IMR-90 (cell line): ENCODE results near the gene PSMD4.

ENCODE experiments used
- BHLHE40 ChIP-seq: fragments of 150-350 bp; IDR thresholded peaks from 2 replicates; pipeline ENCODE4 v1.6.1; 2016; ENCODE audit warnings: mild to moderate bottlenecking, low read depth, low read length
- CEBPB ChIP-seq: IDR thresholded peaks from 2 replicates; pipeline ENCODE4 v1.6.1; 2012; ENCODE audit warnings: low read depth, low read length, improper control_type of control experiment
- CHD1 ChIP-seq: IDR thresholded peaks from 2 replicates; pipeline ENCODE4 v1.6.1; 2012; ENCODE audit warnings: low read depth, low read length, improper control_type of control experiment
- MAFK ChIP-seq: IDR thresholded peaks from 2 replicates; pipeline ENCODE4 v1.6.1; 2012; ENCODE audit warnings: low read depth, low read length, improper control_type of control experiment
- MAZ ChIP-seq: IDR thresholded peaks from 2 replicates; pipeline ENCODE4 v1.6.1; 2012; ENCODE audit warnings: low read depth, mild to moderate bottlenecking, low read length, improper control_type of control experiment, moderate library complexity, borderline replicate concordance
- MXI1 ChIP-seq: IDR thresholded peaks from 2 replicates; pipeline ENCODE4 v1.6.1; 2012; ENCODE audit warnings: low read depth, mild to moderate bottlenecking, low read length, moderate library complexity, borderline replicate concordance
- POLR2A ChIP-seq: IDR thresholded peaks from 2 replicates; pipeline ENCODE4 v1.6.1; 2012; ENCODE audit warnings: mild to moderate bottlenecking, low read depth, low read length
- RAD21 ChIP-seq: IDR thresholded peaks from 2 replicates; pipeline ENCODE4 v1.6.1; 2012; ENCODE audit warnings: low read length, improper control_type of control experiment
- RCOR1 ChIP-seq: IDR thresholded peaks from 2 replicates; pipeline ENCODE4 v1.6.1; 2012; ENCODE audit warnings: mild to moderate bottlenecking, low read length, improper control_type of control experiment; ENCODE audit not compliant: insufficient replicate concordance
- RFX5 ChIP-seq: IDR thresholded peaks from 2 replicates; pipeline ENCODE4 v1.8.0; 2012; ENCODE audit warnings: low read depth, mild to moderate bottlenecking, low read length, moderate library complexity
- SMC3 ChIP-seq: fragments of 150-350 bp; IDR thresholded peaks from 2 replicates; pipeline ENCODE4 v1.6.1; 2016; ENCODE audit warnings: low read depth, mild to moderate bottlenecking, antibody characterized with exemption, low read length, moderate library complexity
- TF ChIP-seq, protein P1 (sequence below): conservative IDR thresholded peaks from 2 replicates; pipeline ENCODE4 v1.5.1; 2012; ENCODE audit warnings: mild to moderate bottlenecking, low read depth, low read length, improper control_type of control experiment
- TF ChIP-seq, protein P2 (sequence below): fragments of 150-350 bp; IDR thresholded peaks from 2 replicates; pipeline ENCODE4 v1.6.1; 2016; ENCODE audit warnings: low read depth, mild to moderate bottlenecking, low read length, moderate library complexity, borderline replicate concordance
- TF ChIP-seq, protein P3 (sequence below): fragments of 150-350 bp; IDR thresholded peaks from 2 replicates; pipeline ENCODE4 v1.6.1; 2017; ENCODE audit warnings: mild to moderate bottlenecking, antibody characterized with exemption, low read length, low read depth

DNA sequence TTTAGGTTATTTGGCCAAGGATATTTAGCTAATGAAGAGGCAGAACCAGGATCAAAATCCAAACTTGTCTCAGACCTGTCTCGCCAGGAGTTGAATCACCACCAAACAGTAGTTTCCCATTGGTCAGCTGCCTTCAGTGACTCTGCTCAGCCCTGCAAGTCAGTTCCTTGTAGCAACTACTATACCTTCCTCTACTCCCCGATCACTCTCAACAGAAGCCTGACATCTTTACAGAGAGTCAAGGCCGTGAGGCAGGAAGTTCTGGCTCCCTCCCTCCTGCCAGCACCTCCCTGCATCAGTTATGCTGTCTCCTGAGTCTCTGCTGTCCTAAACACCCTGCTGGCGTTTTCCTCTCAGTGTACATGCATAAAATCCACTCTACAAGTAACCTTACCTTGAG is 13.2 kb downstream of the PSMD4 start:
- no peak for TF ChIP-seq POLR2A
- TF ChIP-seq BHLHE40 = no peak
- TF ChIP-seq, protein P1, sequence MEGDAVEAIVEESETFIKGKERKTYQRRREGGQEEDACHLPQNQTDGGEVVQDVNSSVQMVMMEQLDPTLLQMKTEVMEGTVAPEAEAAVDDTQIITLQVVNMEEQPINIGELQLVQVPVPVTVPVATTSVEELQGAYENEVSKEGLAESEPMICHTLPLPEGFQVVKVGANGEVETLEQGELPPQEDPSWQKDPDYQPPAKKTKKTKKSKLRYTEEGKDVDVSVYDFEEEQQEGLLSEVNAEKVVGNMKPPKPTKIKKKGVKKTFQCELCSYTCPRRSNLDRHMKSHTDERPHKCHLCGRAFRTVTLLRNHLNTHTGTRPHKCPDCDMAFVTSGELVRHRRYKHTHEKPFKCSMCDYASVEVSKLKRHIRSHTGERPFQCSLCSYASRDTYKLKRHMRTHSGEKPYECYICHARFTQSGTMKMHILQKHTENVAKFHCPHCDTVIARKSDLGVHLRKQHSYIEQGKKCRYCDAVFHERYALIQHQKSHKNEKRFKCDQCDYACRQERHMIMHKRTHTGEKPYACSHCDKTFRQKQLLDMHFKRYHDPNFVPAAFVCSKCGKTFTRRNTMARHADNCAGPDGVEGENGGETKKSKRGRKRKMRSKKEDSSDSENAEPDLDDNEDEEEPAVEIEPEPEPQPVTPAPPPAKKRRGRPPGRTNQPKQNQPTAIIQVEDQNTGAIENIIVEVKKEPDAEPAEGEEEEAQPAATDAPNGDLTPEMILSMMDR = no peak
- no peak for TF ChIP-seq SMC3
- TF ChIP-seq CEBPB = no peak
- TF ChIP-seq CHD1 = no peak
- no peak for TF ChIP-seq MAFK
- TF ChIP-seq RAD21 = no peak
- TF ChIP-seq, protein P2, sequence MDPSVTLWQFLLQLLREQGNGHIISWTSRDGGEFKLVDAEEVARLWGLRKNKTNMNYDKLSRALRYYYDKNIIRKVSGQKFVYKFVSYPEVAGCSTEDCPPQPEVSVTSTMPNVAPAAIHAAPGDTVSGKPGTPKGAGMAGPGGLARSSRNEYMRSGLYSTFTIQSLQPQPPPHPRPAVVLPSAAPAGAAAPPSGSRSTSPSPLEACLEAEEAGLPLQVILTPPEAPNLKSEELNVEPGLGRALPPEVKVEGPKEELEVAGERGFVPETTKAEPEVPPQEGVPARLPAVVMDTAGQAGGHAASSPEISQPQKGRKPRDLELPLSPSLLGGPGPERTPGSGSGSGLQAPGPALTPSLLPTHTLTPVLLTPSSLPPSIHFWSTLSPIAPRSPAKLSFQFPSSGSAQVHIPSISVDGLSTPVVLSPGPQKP = no peak
- TF ChIP-seq, protein P3, sequence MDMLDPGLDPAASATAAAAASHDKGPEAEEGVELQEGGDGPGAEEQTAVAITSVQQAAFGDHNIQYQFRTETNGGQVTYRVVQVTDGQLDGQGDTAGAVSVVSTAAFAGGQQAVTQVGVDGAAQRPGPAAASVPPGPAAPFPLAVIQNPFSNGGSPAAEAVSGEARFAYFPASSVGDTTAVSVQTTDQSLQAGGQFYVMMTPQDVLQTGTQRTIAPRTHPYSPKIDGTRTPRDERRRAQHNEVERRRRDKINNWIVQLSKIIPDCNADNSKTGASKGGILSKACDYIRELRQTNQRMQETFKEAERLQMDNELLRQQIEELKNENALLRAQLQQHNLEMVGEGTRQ = no peak
- no peak for TF ChIP-seq RFX5
- TF ChIP-seq MXI1 = no peak
- no peak for TF ChIP-seq MAZ
- TF ChIP-seq RCOR1 = no peak
